ENCODE results near the gene CRACR2B. TPM values are rescaled to one million over a fixed set of nuclear protein-coding genes. Genes with fewer than 3 reads are reported as not detected.
A peak's percentile ranks its signal among the peaks of the same experiment; 100 is the strongest.

The CRACR2B gene
- total and polyA plus RNA-seq, 2 of the 8 experiments (the other 6 are each of a cell fraction or from before 2014, with no cell fraction given), result 18.2 to 26.4 TPM

DNA sequence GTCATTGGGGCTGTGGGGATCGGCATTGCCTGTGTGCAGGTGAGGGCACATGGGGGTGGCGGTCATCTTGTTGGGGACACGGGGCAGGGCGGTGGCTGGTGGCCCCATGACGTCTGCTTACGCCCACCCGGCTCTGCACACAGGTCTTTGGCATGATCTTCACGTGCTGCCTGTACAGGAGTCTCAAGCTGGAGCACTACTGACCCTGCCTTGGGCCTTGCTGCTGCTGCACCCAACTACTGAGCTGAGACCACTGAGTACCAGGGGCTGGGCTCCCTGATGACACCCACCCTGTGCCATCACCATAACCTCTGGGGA lies 10.2 kb downstream of the CRACR2B start:
- Histone ChIP-seq H2BK120ac (replicated peaks; ENCODE audit: low read depth, low read length) (no peak overlapping the region), H3K14ac (ENCODE audit: insufficient read length) (no peak overlapping the region), H4K8ac (ENCODE audit: extremely low read depth, insufficient read depth, low read length) (peak overlapping the region; percentile 5; the same call in 1 of the 2 replicates), H2AK5ac (ENCODE audit: low read depth, low read length) (no peak overlapping the region), H3K27ac (ENCODE audit: low read depth, low read length) (no peak overlapping the region), H3K79me1 (ENCODE audit: low read depth, low read length) (peaks cover 9% of the 10 kb centered on the region; the same call in 1 of the 2 replicates), H3K4me3 (ENCODE audit: extremely low read depth in 1 of 4, insufficient read depth in 2 of 4, low read depth in 3 of 4, low read length in 4 of 4) (no peak overlapping the region), H3K79me2 (ENCODE audit: control insufficient read depth in 1 of 2, insufficient read depth in 2 of 2, low read length in 2 of 2) (peaks cover 0 to 15% of the 10 kb centered on the region in 2 experiments; a peak in 2 of 4 replicates), H2BK15ac (ENCODE audit: low read length) (no peak overlapping the region), H3K4ac (replicated peaks; ENCODE audit: insufficient read length, low read depth, low read length) (peak overlapping the region; percentile 53), H3K23me2 (ENCODE audit: low read depth, low read length) (peaks cover 15% of the 10 kb centered on the region; the same call in 1 of the 2 replicates), H3K9ac (replicated peaks in 1 of 4; ENCODE audit: extremely low read depth in 1 of 4, low read depth in 3 of 4, low read length in 3 of 4) (no peak overlapping the region), H3K27me3 (replicated peaks in 1 of 4; ENCODE audit: control insufficient read depth in 3 of 4, extremely low read depth in 1 of 4, insufficient read depth in 3 of 4, low read length in 3 of 4) (no peaks in the 10 kb centered on the region; a peak in 1 of 7 replicates), H2BK20ac (ENCODE audit: low read length) (no peak overlapping the region), H2AFZ (ENCODE audit: low read length) (no peak overlapping the region), H3K23ac (ENCODE audit: insufficient read length) (no peak overlapping the region), H3K36me3 (ENCODE audit: control insufficient read depth in 2 of 4, insufficient read depth in 4 of 4, low read length in 3 of 4) (peaks cover 10 to 30% (median 24%) of the 10 kb centered on the region in 4 experiments; a peak in 7 of 8 replicates), H4K20me1 (replicated peaks in 1 of 2; ENCODE audit: control insufficient read depth in 1 of 2, insufficient read depth in 2 of 2, low read length in 2 of 2) (peaks cover 3 to 40% of the 10 kb centered on the region in 2 experiments), H4K91ac (replicated peaks; ENCODE audit: insufficient read length, low read length) (no peak overlapping the region), H4K5ac (ENCODE audit: insufficient read length, low read depth, low read length) (no peak overlapping the region), H2BK5ac (ENCODE audit: low read depth, low read length) (peak overlapping the region; percentile 7; the same call in 1 of the 2 replicates), H2BK12ac (ENCODE audit: low read depth, low read length) (no peak overlapping the region), H3K4me2 (ENCODE audit: insufficient read depth in 1 of 2, low read depth in 2 of 2, low read length in 2 of 2) (no peak overlapping the region), H3K9me3 (ENCODE audit: insufficient read depth in 2 of 2, low read depth in 1 of 2, low read length in 1 of 2) (no peaks in the 10 kb centered on the region), H3K18ac (ENCODE audit: extremely low read depth, low read length) (no peak overlapping the region), H3K56ac (replicated peaks; ENCODE audit: insufficient read length, low read depth, low read length) (no peak overlapping the region), H3K4me1 (replicated peaks in 1 of 4; ENCODE audit: control insufficient read depth in 3 of 4, insufficient read depth in 4 of 4, low read length in 3 of 4) (peaks cover 0 to 22% (median 16%) of the 10 kb centered on the region in 4 experiments; a peak in 6 of 7 replicates)
- ChIA-PET POLR2A (ENCODE audit: partially characterized antibody) (interaction anchor here (1.0 to 40.4 kb wide), 4 partner anchors 10 to 27 kb away, joined by 3 to 1917 read pairs (median 119); partner anchors contain the start of genes CD151, CEND1, CRACR2B and PIDD1), CTCF (ENCODE audit: partially characterized antibody) (interaction anchor here (0.5 to 5.2 kb wide), 14 partner anchors 9 to 705 kb away, joined by 3 to 26 read pairs (median 4); partner anchors contain the start of genes CRACR2B and PNPLA2)
- no peak for DNase-seq (ENCODE audit: low read depth in 1 of 2, low spot score in 2 of 2)
- WGBS, 2 experiments (ENCODE audit: extremely low coverage in 1 of 2, insufficient coverage in 1 of 2, insufficient read length in 1 of 2, insufficient replicate concordance in 2 of 2, low coverage in 1 of 2, low lambda C conversion rate in 2 of 2, missing lambda C conversion rate in 1 of 2), result 86% methylated on average over 8 of the region's 8 CpGs; no CpG with 5 or more reads in 1 of the 2 experiments
- no peak for FAIRE-seq
- TF ChIP-seq CBX8 (IDR thresholded peaks at IDR 0.05; ENCODE audit: borderline replicate concordance, low read depth, low read length) (no peak), BACH1 (IDR thresholded peaks at IDR 0.05; ENCODE audit: low read length) (no peak), SIRT6 (IDR thresholded peaks at IDR 0.05; ENCODE audit: low read length) (no peak), NRF1 (IDR thresholded peaks at IDR 0.05; ENCODE audit: low read depth, low read length) (no peak), SAP30 (IDR thresholded peaks at IDR 0.05; ENCODE audit: insufficient read depth, insufficient replicate concordance, low read length) (no peak), KDM5A (IDR thresholded peaks at IDR 0.05; ENCODE audit: low read length) (no peak), BCL11A (IDR thresholded peaks at IDR 0.05; ENCODE audit: low read depth in 2 of 2, low read length in 2 of 2) (no peak), POU5F1 (IDR thresholded peaks at IDR 0.05; ENCODE audit: low read depth, low read length) (no peak), SP2 (IDR thresholded peaks at IDR 0.05; ENCODE audit: low read length) (no peak)
- TF ChIP-seq, protein P1, sequence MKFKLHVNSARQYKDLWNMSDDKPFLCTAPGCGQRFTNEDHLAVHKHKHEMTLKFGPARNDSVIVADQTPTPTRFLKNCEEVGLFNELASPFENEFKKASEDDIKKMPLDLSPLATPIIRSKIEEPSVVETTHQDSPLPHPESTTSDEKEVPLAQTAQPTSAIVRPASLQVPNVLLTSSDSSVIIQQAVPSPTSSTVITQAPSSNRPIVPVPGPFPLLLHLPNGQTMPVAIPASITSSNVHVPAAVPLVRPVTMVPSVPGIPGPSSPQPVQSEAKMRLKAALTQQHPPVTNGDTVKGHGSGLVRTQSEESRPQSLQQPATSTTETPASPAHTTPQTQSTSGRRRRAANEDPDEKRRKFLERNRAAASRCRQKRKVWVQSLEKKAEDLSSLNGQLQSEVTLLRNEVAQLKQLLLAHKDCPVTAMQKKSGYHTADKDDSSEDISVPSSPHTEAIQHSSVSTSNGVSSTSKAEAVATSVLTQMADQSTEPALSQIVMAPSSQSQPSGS (IDR thresholded peaks at IDR 0.05; ENCODE audit: low read length), result no peak

Data from H1 (cell line).